ENCODE measurements around the gene ZNF768. TPM values are rescaled to one million over a fixed set of nuclear protein-coding genes. Genes with fewer than 3 reads are reported as not detected.

Gene ZNF768
- polyA plus RNA-seq, 1 experiment = 9.8 TPM

- POLR2A ChIA-PET = interaction anchor here (0.7 kb wide), 1 partner anchor 137 kb away, joined by 5 read pairs; no protein-coding TSS in a partner anchor
- Histone ChIP-seq H3K27ac (ENCODE audit: low read depth, low read length) (no peak overlapping the region), H3K4me3 (ENCODE audit: low read depth, low read length) (no peak overlapping the region), H3K27me3 (ENCODE audit: control insufficient read depth, insufficient read depth, low read length) (peaks cover 10% of the 10 kb centered on the region), H3K9me3 (ENCODE audit: control insufficient read depth, insufficient read depth, low read length) (no peaks in the 10 kb centered on the region)
- no peak for DNase-seq (ENCODE audit: low read depth, low spot score)
- no peak for TF ChIP-seq CTCF (IDR thresholded peaks at IDR 0.05; ENCODE audit: low read depth, low read length)
- CTCF ChIA-PET = interaction anchor here (0.7 kb wide), 1 partner anchor 36 kb away, joined by 3 read pairs; no protein-coding TSS in a partner anchor
Measured at GRCh38 chr16:30485818-30486436, 40.4 kb downstream of the ZNF768 start.

- Histone ChIP-seq H3K9me3 (ENCODE audit: control insufficient read depth, insufficient read depth, low read length) (no peaks in the 10 kb centered on the region), H3K27ac (ENCODE audit: low read depth, low read length) (no peak overlapping the region), H3K4me3 (ENCODE audit: low read depth, low read length) (no peak overlapping the region), H3K27me3 (ENCODE audit: control insufficient read depth, insufficient read depth, low read length) (peaks cover 18% of the 10 kb centered on the region)
- no peak for DNase-seq (ENCODE audit: low read depth, low spot score)
- TF ChIP-seq CTCF (IDR thresholded peaks at IDR 0.05; ENCODE audit: low read depth, low read length) = no peak
- ChIA-PET POLR2A (no interaction called here), CTCF (no interaction called here)
Measured at GRCh38 chr16:30484887-30485286, 41.5 kb downstream of the ZNF768 start.

GRCh38 chr16:30482366-30482765, 44.0 kb downstream of the ZNF768 start:
- no peak overlapping the region for H3K27ac ChIP-seq (ENCODE audit: low read depth, low read length)
- POLR2A ChIA-PET = no interaction called here
- CTCF ChIA-PET = no interaction called here
- H3K27me3 ChIP-seq (ENCODE audit: control insufficient read depth, insufficient read depth, low read length) = peaks cover 26% of the 10 kb centered on the region
- no peak for DNase-seq (ENCODE audit: low read depth, low spot score)
- TF ChIP-seq CTCF (IDR thresholded peaks at IDR 0.05; ENCODE audit: low read depth, low read length) = peak; percentile 22; the same call in 1 of the 2 replicates
- H3K9me3 ChIP-seq (ENCODE audit: control insufficient read depth, insufficient read depth, low read length) = no peaks in the 10 kb centered on the region; the same call in 1 of the 2 replicates
- no peak overlapping the region for H3K4me3 ChIP-seq (ENCODE audit: low read depth, low read length)

- CTCF ChIA-PET = no interaction called here
Measured at GRCh38 chr16:30481381-30481780, 45.0 kb downstream of the ZNF768 start.

More at GRCh38 chr16:30481381-30481780, 45.0 kb downstream of the ZNF768 start:
- DNase-seq (ENCODE audit: low read depth, low spot score) = no peak
- Histone ChIP-seq H3K27ac (ENCODE audit: low read depth, low read length) (no peak overlapping the region), H3K27me3 (ENCODE audit: control insufficient read depth, insufficient read depth, low read length) (peaks cover 30% of the 10 kb centered on the region), H3K4me3 (ENCODE audit: low read depth, low read length) (no peak overlapping the region), H3K9me3 (ENCODE audit: control insufficient read depth, insufficient read depth, low read length) (no peaks in the 10 kb centered on the region; the same call in 1 of the 2 replicates)
- no peak for TF ChIP-seq CTCF (IDR thresholded peaks at IDR 0.05; ENCODE audit: low read depth, low read length)
- POLR2A ChIA-PET = no interaction called here

Measured in AG04450 (cell line).